HepG2 (cell line): ENCODE results near the gene MRPL34.

Source experiments
- BHLHE40 ChIP-seq: IDR thresholded peaks from 2 replicates; pipeline ENCODE4 v1.6.1; 2011; ENCODE audit warnings: low read length, improper control_type of control experiment
- CHCHD3 ChIP-seq: sonication (generic); formaldehyde crosslinking; IDR thresholded peaks from 2 replicates; pipeline ENCODE4 v1.8.0; 2022; ENCODE audit warnings: mild to moderate bottlenecking, missing genetic modification reagents, moderate library complexity
- MXI1 ChIP-seq: IDR thresholded peaks from 3 replicates; pipeline ENCODE4 v1.6.1; 2012; ENCODE audit warnings: low read depth, low read length, inconsistent platforms, borderline replicate concordance
- PHF20 ChIP-seq: sonication (generic); formaldehyde crosslinking; IDR thresholded peaks from 2 replicates; pipeline ENCODE4 v1.5.0; 2020; ENCODE audit warnings: mild to moderate bottlenecking, missing genetic modification reagents
- TBL1XR1 ChIP-seq: fragments of 150-350 bp; IDR thresholded peaks from 2 replicates; pipeline ENCODE4 v1.6.1; 2014; ENCODE audit warnings: borderline replicate concordance, low read length; ENCODE audit not compliant: partially characterized antibody
- ZNF24 ChIP-seq: fragments of 450-650 bp; IDR thresholded peaks from 2 replicates; pipeline ENCODE4 v1.6.1; 2017; ENCODE audit warnings: antibody characterized with exemption, mild to moderate bottlenecking
- ZNF792 ChIP-seq: IDR thresholded peaks from 2 replicates; pipeline ENCODE4 v1.6.1; 2016
- TF ChIP-seq, protein P1 (sequence below): sonication (generic); formaldehyde crosslinking; IDR thresholded peaks from 2 replicates; pipeline ENCODE4 v1.8.1; 2022; ENCODE audit warnings: mild to moderate bottlenecking, missing genetic modification reagents
- TF ChIP-seq, protein P2 (sequence below): sonication (generic); formaldehyde crosslinking; IDR thresholded peaks from 2 replicates; pipeline ENCODE4 v1.5.0; 2020; ENCODE audit warnings: mild to moderate bottlenecking, missing genetic modification reagents, moderate library complexity
- TF ChIP-seq, protein P3 (sequence below), 2 experiments: IDR thresholded peaks; 2 replicates each; pipeline ENCODE4 v1.6.1; 2011 to 2012; ENCODE audit warnings: low read length in 2 of 2, borderline replicate concordance in 1 of 2, low read depth in 1 of 2, mild to moderate bottlenecking in 1 of 2, moderate library complexity in 1 of 2
- TF ChIP-seq, protein P4 (sequence below): sonication (generic); formaldehyde crosslinking; IDR thresholded peaks from 2 replicates; pipeline ENCODE4 v1.4.0; 2020; ENCODE audit warnings: missing genetic modification reagents
- TF ChIP-seq, protein P5 (sequence below): IDR thresholded peaks from 2 replicates; pipeline ENCODE4 v1.6.1; 2016; ENCODE audit warnings: missing genetic modification reagents, missing compliant biosample characterization
- TF ChIP-seq, protein P6 (sequence below): sonication (generic); formaldehyde crosslinking; IDR thresholded peaks from 2 replicates; pipeline ENCODE4 v1.4.0; 2020; ENCODE audit warnings: missing genetic modification reagents, borderline replicate concordance

DNA sequence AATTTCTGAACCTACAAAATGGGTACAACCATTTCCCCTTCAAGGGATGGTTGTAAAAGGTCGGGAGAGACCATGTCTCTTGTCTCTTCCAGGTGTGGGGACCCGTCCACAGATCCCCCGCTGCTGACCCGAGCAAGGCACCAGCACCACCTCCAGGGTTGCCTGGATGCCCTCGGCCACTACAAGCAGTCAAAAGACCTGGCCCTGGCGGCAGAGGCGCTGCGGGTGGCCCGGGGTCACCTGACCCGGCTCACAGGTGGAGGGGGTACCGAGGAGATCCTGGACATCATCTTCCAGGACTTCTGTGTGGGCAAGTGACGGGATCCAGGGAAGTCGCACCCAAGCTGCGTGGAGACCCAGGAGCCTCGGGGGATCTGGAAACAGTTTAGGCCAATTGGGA lies 35.7 kb downstream of the MRPL34 start:
- no peak for TF ChIP-seq ZNF24
- TF ChIP-seq, protein P1, sequence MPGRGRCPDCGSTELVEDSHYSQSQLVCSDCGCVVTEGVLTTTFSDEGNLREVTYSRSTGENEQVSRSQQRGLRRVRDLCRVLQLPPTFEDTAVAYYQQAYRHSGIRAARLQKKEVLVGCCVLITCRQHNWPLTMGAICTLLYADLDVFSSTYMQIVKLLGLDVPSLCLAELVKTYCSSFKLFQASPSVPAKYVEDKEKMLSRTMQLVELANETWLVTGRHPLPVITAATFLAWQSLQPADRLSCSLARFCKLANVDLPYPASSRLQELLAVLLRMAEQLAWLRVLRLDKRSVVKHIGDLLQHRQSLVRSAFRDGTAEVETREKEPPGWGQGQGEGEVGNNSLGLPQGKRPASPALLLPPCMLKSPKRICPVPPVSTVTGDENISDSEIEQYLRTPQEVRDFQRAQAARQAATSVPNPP: no peak
- TF ChIP-seq, protein P2, sequence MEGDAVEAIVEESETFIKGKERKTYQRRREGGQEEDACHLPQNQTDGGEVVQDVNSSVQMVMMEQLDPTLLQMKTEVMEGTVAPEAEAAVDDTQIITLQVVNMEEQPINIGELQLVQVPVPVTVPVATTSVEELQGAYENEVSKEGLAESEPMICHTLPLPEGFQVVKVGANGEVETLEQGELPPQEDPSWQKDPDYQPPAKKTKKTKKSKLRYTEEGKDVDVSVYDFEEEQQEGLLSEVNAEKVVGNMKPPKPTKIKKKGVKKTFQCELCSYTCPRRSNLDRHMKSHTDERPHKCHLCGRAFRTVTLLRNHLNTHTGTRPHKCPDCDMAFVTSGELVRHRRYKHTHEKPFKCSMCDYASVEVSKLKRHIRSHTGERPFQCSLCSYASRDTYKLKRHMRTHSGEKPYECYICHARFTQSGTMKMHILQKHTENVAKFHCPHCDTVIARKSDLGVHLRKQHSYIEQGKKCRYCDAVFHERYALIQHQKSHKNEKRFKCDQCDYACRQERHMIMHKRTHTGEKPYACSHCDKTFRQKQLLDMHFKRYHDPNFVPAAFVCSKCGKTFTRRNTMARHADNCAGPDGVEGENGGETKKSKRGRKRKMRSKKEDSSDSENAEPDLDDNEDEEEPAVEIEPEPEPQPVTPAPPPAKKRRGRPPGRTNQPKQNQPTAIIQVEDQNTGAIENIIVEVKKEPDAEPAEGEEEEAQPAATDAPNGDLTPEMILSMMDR: no peak
- TF ChIP-seq MXI1: no peak
- TF ChIP-seq BHLHE40: no peak
- TF ChIP-seq TBL1XR1: no peak
- TF ChIP-seq CHCHD3 (CRISPR knock-in tag): no peak
- TF ChIP-seq, protein P3, sequence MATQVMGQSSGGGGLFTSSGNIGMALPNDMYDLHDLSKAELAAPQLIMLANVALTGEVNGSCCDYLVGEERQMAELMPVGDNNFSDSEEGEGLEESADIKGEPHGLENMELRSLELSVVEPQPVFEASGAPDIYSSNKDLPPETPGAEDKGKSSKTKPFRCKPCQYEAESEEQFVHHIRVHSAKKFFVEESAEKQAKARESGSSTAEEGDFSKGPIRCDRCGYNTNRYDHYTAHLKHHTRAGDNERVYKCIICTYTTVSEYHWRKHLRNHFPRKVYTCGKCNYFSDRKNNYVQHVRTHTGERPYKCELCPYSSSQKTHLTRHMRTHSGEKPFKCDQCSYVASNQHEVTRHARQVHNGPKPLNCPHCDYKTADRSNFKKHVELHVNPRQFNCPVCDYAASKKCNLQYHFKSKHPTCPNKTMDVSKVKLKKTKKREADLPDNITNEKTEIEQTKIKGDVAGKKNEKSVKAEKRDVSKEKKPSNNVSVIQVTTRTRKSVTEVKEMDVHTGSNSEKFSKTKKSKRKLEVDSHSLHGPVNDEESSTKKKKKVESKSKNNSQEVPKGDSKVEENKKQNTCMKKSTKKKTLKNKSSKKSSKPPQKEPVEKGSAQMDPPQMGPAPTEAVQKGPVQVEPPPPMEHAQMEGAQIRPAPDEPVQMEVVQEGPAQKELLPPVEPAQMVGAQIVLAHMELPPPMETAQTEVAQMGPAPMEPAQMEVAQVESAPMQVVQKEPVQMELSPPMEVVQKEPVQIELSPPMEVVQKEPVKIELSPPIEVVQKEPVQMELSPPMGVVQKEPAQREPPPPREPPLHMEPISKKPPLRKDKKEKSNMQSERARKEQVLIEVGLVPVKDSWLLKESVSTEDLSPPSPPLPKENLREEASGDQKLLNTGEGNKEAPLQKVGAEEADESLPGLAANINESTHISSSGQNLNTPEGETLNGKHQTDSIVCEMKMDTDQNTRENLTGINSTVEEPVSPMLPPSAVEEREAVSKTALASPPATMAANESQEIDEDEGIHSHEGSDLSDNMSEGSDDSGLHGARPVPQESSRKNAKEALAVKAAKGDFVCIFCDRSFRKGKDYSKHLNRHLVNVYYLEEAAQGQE (IDR thresholded peaks at IDR 0.05; ENCODE audit: borderline replicate concordance in 1 of 2, low read depth in 1 of 2, low read length in 2 of 2): no peak
- TF ChIP-seq, protein P4, sequence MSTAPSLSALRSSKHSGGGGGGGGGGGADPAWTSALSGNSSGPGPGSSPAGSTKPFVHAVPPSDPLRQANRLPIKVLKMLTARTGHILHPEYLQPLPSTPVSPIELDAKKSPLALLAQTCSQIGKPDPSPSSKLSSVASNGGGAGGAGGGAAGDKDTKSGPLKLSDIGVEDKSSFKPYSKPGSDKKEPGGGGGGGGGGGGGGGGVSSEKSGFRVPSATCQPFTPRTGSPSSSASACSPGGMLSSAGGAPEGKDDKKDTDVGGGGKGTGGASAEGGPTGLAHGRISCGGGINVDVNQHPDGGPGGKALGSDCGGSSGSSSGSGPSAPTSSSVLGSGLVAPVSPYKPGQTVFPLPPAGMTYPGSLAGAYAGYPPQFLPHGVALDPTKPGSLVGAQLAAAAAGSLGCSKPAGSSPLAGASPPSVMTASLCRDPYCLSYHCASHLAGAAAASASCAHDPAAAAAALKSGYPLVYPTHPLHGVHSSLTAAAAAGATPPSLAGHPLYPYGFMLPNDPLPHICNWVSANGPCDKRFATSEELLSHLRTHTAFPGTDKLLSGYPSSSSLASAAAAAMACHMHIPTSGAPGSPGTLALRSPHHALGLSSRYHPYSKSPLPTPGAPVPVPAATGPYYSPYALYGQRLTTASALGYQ (CRISPR knock-in tag): no peak
- no peak for TF ChIP-seq PHF20 (CRISPR knock-in tag)
- TF ChIP-seq, protein P5, sequence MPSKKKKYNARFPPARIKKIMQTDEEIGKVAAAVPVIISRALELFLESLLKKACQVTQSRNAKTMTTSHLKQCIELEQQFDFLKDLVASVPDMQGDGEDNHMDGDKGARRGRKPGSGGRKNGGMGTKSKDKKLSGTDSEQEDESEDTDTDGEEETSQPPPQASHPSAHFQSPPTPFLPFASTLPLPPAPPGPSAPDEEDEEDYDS: no peak
- no peak for TF ChIP-seq ZNF792 (CRISPR knock-in tag)
- TF ChIP-seq, protein P6, sequence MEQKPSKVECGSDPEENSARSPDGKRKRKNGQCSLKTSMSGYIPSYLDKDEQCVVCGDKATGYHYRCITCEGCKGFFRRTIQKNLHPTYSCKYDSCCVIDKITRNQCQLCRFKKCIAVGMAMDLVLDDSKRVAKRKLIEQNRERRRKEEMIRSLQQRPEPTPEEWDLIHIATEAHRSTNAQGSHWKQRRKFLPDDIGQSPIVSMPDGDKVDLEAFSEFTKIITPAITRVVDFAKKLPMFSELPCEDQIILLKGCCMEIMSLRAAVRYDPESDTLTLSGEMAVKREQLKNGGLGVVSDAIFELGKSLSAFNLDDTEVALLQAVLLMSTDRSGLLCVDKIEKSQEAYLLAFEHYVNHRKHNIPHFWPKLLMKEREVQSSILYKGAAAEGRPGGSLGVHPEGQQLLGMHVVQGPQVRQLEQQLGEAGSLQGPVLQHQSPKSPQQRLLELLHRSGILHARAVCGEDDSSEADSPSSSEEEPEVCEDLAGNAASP (CRISPR knock-in tag): no peak
